HG02973 (cell line): Measurements from ENCODE around the gene GPBAR1.
"Not testable (repeated sequence)": the region's sequence is repeated elsewhere in the genome, so short reads cannot be mapped to it uniquely, and the experiment has no call there.

Experiments
- ATAC-seq: cut with Tn5 transposase; IDR thresholded peaks from one replicate; pipeline ENCODE4 v1.9.1; 2021; ENCODE audit warnings: moderate library complexity; ENCODE audit not compliant: unreplicated experiment

The GPBAR1 gene

GRCh38 chr2:218305383-218305782, 44.6 kb downstream of the GPBAR1 start:
- ATAC-seq = no peak

GRCh38 chr2:218306184-218306920, 45.5 kb downstream of the GPBAR1 start:
- ATAC-seq = no peak

- ATAC-seq = no peak
Observed at GRCh38 chr2:218307415-218308090, 46.7 kb downstream of the GPBAR1 start.

GRCh38 chr2:218310853-218311540, 50.2 kb downstream of the GPBAR1 start:
- no peak for ATAC-seq

GRCh38 chr2:218311541-218312266, 50.9 kb downstream of the GPBAR1 start:
- not testable (repeated sequence) for ATAC-seq

- no peak for ATAC-seq
Observed at GRCh38 chr2:218312267-218312756, 51.5 kb downstream of the GPBAR1 start.

- no peak for ATAC-seq
Observed at GRCh38 chr2:218313356-218313755, 52.5 kb downstream of the GPBAR1 start.
